ENCODE measurements around the gene ZBTB17. TPM values are rescaled to one million over a fixed set of nuclear protein-coding genes. Genes with fewer than 3 reads are reported as not detected.

ZBTB17 gene
- total RNA-seq, 1 experiment from 2014 or later, result 22.1 TPM

GRCh38 chr1:15949453-15950245 is 26.3 kb downstream of the ZBTB17 start:
- no peak for TF ChIP-seq CTCF (IDR thresholded peaks at IDR 0.05; ENCODE audit: unreplicated experiment)
- no TSS peak for BruUV-seq (replicated peaks)
- intact Hi-C loops (cut with micrococcal nuclease; ENCODE audit: unreplicated experiment), result no loop called here
- peaks cover 26% of the 10 kb centered on the region for H3K36me3 Mint-ChIP-seq (ENCODE audit: insufficient read depth, unreplicated experiment)
- no peak overlapping the region for H3K4me3 Mint-ChIP-seq (ENCODE audit: low read depth, unreplicated experiment)
- no peak overlapping the region for H3K27ac Mint-ChIP-seq (ENCODE audit: unreplicated experiment)
- H3K27me3 Mint-ChIP-seq (ENCODE audit: unreplicated experiment), result no peaks in the 10 kb centered on the region
- H3K9me3 Mint-ChIP-seq (ENCODE audit: low read depth, unreplicated experiment), result no peaks in the 10 kb centered on the region
- peaks cover 8% of the 10 kb centered on the region for H3K4me1 Mint-ChIP-seq (ENCODE audit: low read depth, unreplicated experiment)
- CTCF ChIA-PET, result interaction anchor here (1.1 kb wide), 1 partner anchor 26 kb away, joined by 3 read pairs; the partner anchor contains the start of gene ZBTB17
- no peak for DNase-seq

- CTCF ChIA-PET, result interaction anchor here (1.1 kb wide), 1 partner anchor 27 kb away, joined by 3 read pairs; the partner anchor contains the start of gene ZBTB17
- DNase-seq, result no peak
- Mint-ChIP-seq H3K27ac (ENCODE audit: unreplicated experiment) (no peak overlapping the region), H3K27me3 (ENCODE audit: unreplicated experiment) (no peaks in the 10 kb centered on the region), H3K9me3 (ENCODE audit: low read depth, unreplicated experiment) (no peaks in the 10 kb centered on the region), H3K4me1 (ENCODE audit: low read depth, unreplicated experiment) (peaks cover 8% of the 10 kb centered on the region), H3K36me3 (ENCODE audit: insufficient read depth, unreplicated experiment) (peaks cover 30% of the 10 kb centered on the region), H3K4me3 (ENCODE audit: low read depth, unreplicated experiment) (no peak overlapping the region)
- intact Hi-C loops (cut with micrococcal nuclease; ENCODE audit: unreplicated experiment), result no loop called here
- TF ChIP-seq CTCF (IDR thresholded peaks at IDR 0.05; ENCODE audit: unreplicated experiment), result no peak
- BruUV-seq (replicated peaks), result no TSS peak
Measured at GRCh38 chr1:15948595-15949452, 27.1 kb downstream of the ZBTB17 start.

- H3K27me3 Mint-ChIP-seq (ENCODE audit: unreplicated experiment), result no peaks in the 10 kb centered on the region
- no peak overlapping the region for H3K27ac Mint-ChIP-seq (ENCODE audit: unreplicated experiment)
- H3K36me3 Mint-ChIP-seq (ENCODE audit: insufficient read depth, unreplicated experiment), result peaks cover 30% of the 10 kb centered on the region
- intact Hi-C loops (cut with micrococcal nuclease; ENCODE audit: unreplicated experiment), result no loop called here
- no peak for TF ChIP-seq CTCF (IDR thresholded peaks at IDR 0.05; ENCODE audit: unreplicated experiment)
- CTCF ChIA-PET, result interaction anchor here (0.6 kb wide), 1 partner anchor 11 kb away, joined by 3 read pairs; no protein-coding TSS in a partner anchor
- H3K4me3 Mint-ChIP-seq (ENCODE audit: low read depth, unreplicated experiment), result no peak overlapping the region
- peaks cover 8% of the 10 kb centered on the region for H3K4me1 Mint-ChIP-seq (ENCODE audit: low read depth, unreplicated experiment)
- no TSS peak for BruUV-seq (replicated peaks)
- no peaks in the 10 kb centered on the region for H3K9me3 Mint-ChIP-seq (ENCODE audit: low read depth, unreplicated experiment)
- DNase-seq, result no peak
Measured at GRCh38 chr1:15948091-15948591, 27.8 kb downstream of the ZBTB17 start.

GRCh38 chr1:15947382-15948090 is 28.4 kb downstream of the ZBTB17 start:
- intact Hi-C loops (cut with micrococcal nuclease; ENCODE audit: unreplicated experiment), result no loop called here
- Mint-ChIP-seq H3K9me3 (ENCODE audit: low read depth, unreplicated experiment) (no peaks in the 10 kb centered on the region), H3K27ac (ENCODE audit: unreplicated experiment) (no peak overlapping the region), H3K36me3 (ENCODE audit: insufficient read depth, unreplicated experiment) (peaks cover 31% of the 10 kb centered on the region), H3K27me3 (ENCODE audit: unreplicated experiment) (no peaks in the 10 kb centered on the region), H3K4me1 (ENCODE audit: low read depth, unreplicated experiment) (peaks cover 4% of the 10 kb centered on the region), H3K4me3 (ENCODE audit: low read depth, unreplicated experiment) (no peak overlapping the region)
- CTCF ChIA-PET, result interaction anchor here (0.6 kb wide), 1 partner anchor 10 kb away, joined by 3 read pairs; no protein-coding TSS in a partner anchor
- no peak for DNase-seq
- no TSS peak for BruUV-seq (replicated peaks)
- TF ChIP-seq CTCF (IDR thresholded peaks at IDR 0.05; ENCODE audit: unreplicated experiment), result no peak
